ENCODE data around the gene ATXN7L1. TPM values are rescaled to one million over a fixed set of nuclear protein-coding genes. Genes with fewer than 3 reads are reported as not detected.

The ATXN7L1 gene
- total RNA-seq, 4 donors from 2014 or later = 4.6 to 12.5 (median 10.1) TPM

GRCh38 chr7:105617280-105618015 lies 259.0 kb downstream of the ATXN7L1 start:
- H3K36me3 ChIP-seq = peaks cover 16 to 64% (median 43%) of the 10 kb centered on the region in 4 donors
- intact Hi-C loops (cut with DNase I) = no loop called here
- H3K27me3 ChIP-seq = no peaks in the 10 kb centered on the region
- no peak for DNase-seq (ENCODE audit: extremely low spot score)
- 96% methylated on average over 11 of the region's 14 CpGs for WGBS
- no peak overlapping the region for H3K4me3 ChIP-seq
- H3K9me3 ChIP-seq = no peaks in the 10 kb centered on the region
- peaks cover 12 to 18% (median 16%) of the 10 kb centered on the region in 4 donors for H3K4me1 ChIP-seq
- H3K27ac ChIP-seq (replicated peaks in 1 of 4) = no peak overlapping the region
- TF ChIP-seq CTCF (IDR thresholded peaks at IDR 0.05) (no peak), EP300 (IDR thresholded peaks at IDR 0.05) (no peak), POLR2AphosphoS5 (IDR thresholded peaks at IDR 0.05) (no peak), POLR2A (IDR thresholded peaks at IDR 0.05; ENCODE audit: low read depth) (no peak)

GRCh38 chr7:105614341-105614840 lies 262.0 kb downstream of the ATXN7L1 start:
- intact Hi-C loops (cut with DNase I) = no loop called here
- WGBS = 89% methylated on average over 20 of the region's 20 CpGs
- Histone ChIP-seq H3K4me3 (no peak overlapping the region), H3K27ac (replicated peaks in 1 of 4) (no peak overlapping the region), H3K27me3 (no peaks in the 10 kb centered on the region), H3K4me1 (no peaks in the 10 kb centered on the region), H3K9me3 (no peaks in the 10 kb centered on the region), H3K36me3 (peaks cover 16 to 64% (median 45%) of the 10 kb centered on the region in 4 donors)
- no peak for DNase-seq (ENCODE audit: extremely low spot score)
- TF ChIP-seq POLR2A (IDR thresholded peaks at IDR 0.05; ENCODE audit: low read depth) = no peak
- no peak for TF ChIP-seq EP300 (IDR thresholded peaks at IDR 0.05)
- no peak for TF ChIP-seq POLR2AphosphoS5 (IDR thresholded peaks at IDR 0.05)
- no peak for TF ChIP-seq CTCF (IDR thresholded peaks at IDR 0.05)

DNA sequence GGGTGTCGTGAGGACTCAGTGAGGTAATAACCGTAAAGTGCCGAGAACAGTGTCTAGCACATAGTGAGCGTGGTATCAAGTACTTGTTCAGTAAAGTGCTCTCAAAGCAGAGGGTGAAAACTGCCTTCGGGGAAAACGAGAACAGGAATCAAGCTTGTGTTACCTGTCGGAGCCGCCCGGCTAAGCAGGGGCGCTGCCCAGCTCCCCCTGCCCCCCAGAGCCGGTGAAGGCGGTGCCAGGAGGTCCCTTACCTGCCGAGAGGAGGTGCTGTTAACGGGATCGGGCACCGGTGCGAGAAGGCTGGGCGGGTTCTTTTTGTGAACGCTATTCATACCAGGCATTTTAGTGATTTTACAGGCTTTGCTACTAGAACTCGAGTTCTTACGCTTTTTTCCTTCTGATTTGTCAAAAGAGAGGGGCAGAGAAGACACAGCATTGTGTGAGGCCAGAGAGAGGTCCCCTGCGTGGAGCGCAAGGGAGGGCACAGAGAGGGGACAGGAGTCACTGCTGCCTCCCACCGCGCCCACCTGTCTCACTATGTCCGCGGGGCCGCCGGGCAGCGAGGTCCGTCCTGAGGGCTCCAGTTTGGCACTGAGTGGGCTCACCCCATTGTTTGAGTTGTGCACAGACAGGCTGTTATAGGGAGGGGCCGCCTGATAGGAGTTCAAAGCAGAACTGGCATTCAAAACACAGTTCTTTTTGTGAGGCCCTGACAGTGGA lies 262.6 kb downstream of the ATXN7L1 start:
- H3K27me3 ChIP-seq = no peaks in the 10 kb centered on the region
- H3K27ac ChIP-seq (replicated peaks in 1 of 4) = no peak overlapping the region
- H3K4me1 ChIP-seq = no peaks in the 10 kb centered on the region
- peaks cover 16 to 64% (median 45%) of the 10 kb centered on the region in 4 donors for H3K36me3 ChIP-seq
- no peaks in the 10 kb centered on the region for H3K9me3 ChIP-seq
- no peak for DNase-seq (ENCODE audit: extremely low spot score)
- no peak overlapping the region for H3K4me3 ChIP-seq
- TF ChIP-seq EP300 (IDR thresholded peaks at IDR 0.05) (no peak), POLR2AphosphoS5 (IDR thresholded peaks at IDR 0.05) (no peak)
- 95% methylated on average over 32 of the region's 32 CpGs for WGBS
- intact Hi-C loops (cut with DNase I) = no loop called here

DNA sequence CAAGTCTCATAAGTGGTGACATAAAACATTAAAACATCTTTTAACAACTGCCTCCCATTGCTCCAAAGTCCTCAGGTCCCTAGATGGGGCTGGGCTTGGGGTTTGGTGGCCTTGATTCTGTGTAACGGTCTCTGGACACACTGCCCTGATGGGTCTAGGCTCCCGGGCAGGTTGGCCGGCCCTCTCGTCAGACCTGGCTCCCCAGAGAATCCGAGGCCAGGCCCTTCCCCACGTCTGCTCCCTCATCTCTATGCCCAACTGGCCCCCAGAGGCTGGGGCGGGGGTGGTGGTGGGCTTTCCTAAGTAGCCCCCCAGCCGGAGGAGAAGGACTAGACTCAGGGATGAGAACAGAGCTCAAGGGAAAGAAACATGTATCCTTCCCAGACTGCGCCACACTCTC lies 263.6 kb downstream of the ATXN7L1 start:
- H3K9me3 ChIP-seq = no peaks in the 10 kb centered on the region
- no peak overlapping the region for H3K27ac ChIP-seq (replicated peaks in 1 of 4)
- no peak for DNase-seq (ENCODE audit: extremely low spot score)
- no peak overlapping the region for H3K4me3 ChIP-seq
- intact Hi-C loops (cut with DNase I) = no loop called here
- H3K27me3 ChIP-seq = no peaks in the 10 kb centered on the region
- TF ChIP-seq POLR2AphosphoS5 (IDR thresholded peaks at IDR 0.05) = no peak
- TF ChIP-seq CTCF (IDR thresholded peaks at IDR 0.05) = no peak
- TF ChIP-seq POLR2A (IDR thresholded peaks at IDR 0.05; ENCODE audit: low read depth) = no peak
- no peak for TF ChIP-seq EP300 (IDR thresholded peaks at IDR 0.05)
- no peaks in the 10 kb centered on the region for H3K4me1 ChIP-seq
- WGBS = 95% methylated on average over 9 of the region's 9 CpGs
- peaks cover 16 to 59% (median 36%) of the 10 kb centered on the region in 4 donors for H3K36me3 ChIP-seq

Data from esophagus muscularis mucosa (tissue), 4 donors.